ENCODE data around the gene SLC16A14.

- TF ChIP-seq POLR2A (IDR thresholded peaks at IDR 0.05; ENCODE audit: low read depth, low read length) (no peak), POLR2AphosphoS5 (IDR thresholded peaks at IDR 0.05; ENCODE audit: low read depth, low read length) (no peak)
Measured at GRCh38 chr2:230069402-230069801, 678 bp upstream of the SLC16A14 start.
